HEK293 (cell line): ENCODE data around the gene TDRD1.

Experiments used
- CTCF ChIA-PET: fragments of 350-600 bp; formaldehyde crosslinking; extraction: SDS; loops from one replicate; lab custom pipeline; 2021; ENCODE audit warnings: antibody characterized with exemption; lab: Yijun Ruan, JAX
- POLR2A ChIA-PET: fragments of 300-600 bp; formaldehyde crosslinking; extraction: SDS; loops from one replicate; lab custom pipeline; 2020; ENCODE audit warnings: antibody characterized with exemption, inconsistent platforms; lab: Yijun Ruan, JAX
- H3K27ac ChIP-seq: fragments of 200-500 bp; sonication (Bioruptor generic); 2 replicates; pipeline ENCODE4 v1.5.1; 2014; ENCODE audit warnings: low read depth, low read length, control low read depth, inconsistent platforms; ENCODE audit errors: extremely low read depth
- H3K36me3 ChIP-seq, 2 experiments: fragments of 200-500 bp in 1 of 2; sonication (Bioruptor generic) in 1 of 2; 1 replicate in 1 of 2; 2 replicates in 1 of 2; pipeline ENCODE4 v1.5.1; 2014 to 2017; ENCODE audit warnings: inconsistent platforms in 2 of 2, low read length in 2 of 2; ENCODE audit not compliant: control insufficient read depth in 2 of 2, insufficient read depth in 1 of 2
- H3K4me1 ChIP-seq: fragments of 200-500 bp; sonication (Bioruptor generic); 2 replicates; pipeline ENCODE4 v1.5.1; 2014; ENCODE audit warnings: mild to moderate bottlenecking, low read length, inconsistent platforms; ENCODE audit not compliant: control insufficient read depth, insufficient read depth
- H3K4me3 ChIP-seq: 2 replicates; pipeline ENCODE4 v1.5.1; 2011; ENCODE audit warnings: low read depth, mild to moderate bottlenecking, control low read depth, low read length, moderate library complexity
- H3K9me3 ChIP-seq: fragments of 200-500 bp; sonication (Bioruptor generic); 2 replicates; pipeline ENCODE4 v1.5.1; 2014; ENCODE audit warnings: low read depth, low read length, inconsistent platforms; ENCODE audit not compliant: control insufficient read depth, insufficient read depth
- GFI1B ChIP-seq: fragments of 450-650 bp; formaldehyde crosslinking; IDR thresholded peaks from 2 replicates; pipeline ENCODE4 v1.5.1; 2016; ENCODE audit warnings: missing biosample characterization, missing genetic modification characterization
- HOXC10 ChIP-seq: sonication (generic); formaldehyde crosslinking; IDR thresholded peaks from 2 replicates; pipeline ENCODE4 v1.8.1; 2023; ENCODE audit warnings: mild to moderate bottlenecking, missing genetic modification reagents
- KLF1 ChIP-seq: fragments of 450-650 bp; formaldehyde crosslinking; IDR thresholded peaks from 2 replicates; pipeline ENCODE4 v1.5.1; 2016; ENCODE audit warnings: missing biosample characterization, missing genetic modification characterization
- TRIM28 ChIP-seq: IDR thresholded peaks from 2 replicates; pipeline ENCODE4 v1.6.1; 2011; ENCODE audit warnings: low read length, control low read depth, borderline replicate concordance
- ZBTB21 ChIP-seq: fragments of 450-650 bp; formaldehyde crosslinking; IDR thresholded peaks from 2 replicates; pipeline ENCODE4 v1.5.1; 2017; ENCODE audit warnings: missing biosample characterization, missing genetic modification characterization
- ZBTB8A ChIP-seq: fragments of 450-650 bp; formaldehyde crosslinking; IDR thresholded peaks from 2 replicates; pipeline ENCODE4 v1.5.1; 2016; ENCODE audit warnings: missing biosample characterization, missing genetic modification characterization
- ZEB2 ChIP-seq: fragments of 450-650 bp; formaldehyde crosslinking; IDR thresholded peaks from 2 replicates; pipeline ENCODE4 v1.5.1; 2016; ENCODE audit warnings: missing biosample characterization, missing genetic modification characterization
- ZIC2 ChIP-seq: fragments of 450-650 bp; formaldehyde crosslinking; IDR thresholded peaks from 2 replicates; pipeline ENCODE4 v1.5.1; 2016; ENCODE audit warnings: missing biosample characterization, missing genetic modification characterization
- ZNF266 ChIP-seq: fragments of 450-650 bp; formaldehyde crosslinking; IDR thresholded peaks from 2 replicates; pipeline ENCODE4 v1.5.1; 2016; ENCODE audit warnings: missing biosample characterization, missing genetic modification characterization, low read depth
- ZNF335 ChIP-seq: fragments of 450-650 bp; formaldehyde crosslinking; conservative IDR thresholded peaks from 2 replicates; pipeline ENCODE4 v1.5.1; 2016; ENCODE audit warnings: missing biosample characterization, missing genetic modification characterization
- ZNF433 ChIP-seq: fragments of 450-650 bp; formaldehyde crosslinking; IDR thresholded peaks from 2 replicates; pipeline ENCODE4 v1.5.1; 2016; ENCODE audit warnings: missing biosample characterization, missing genetic modification characterization, low read depth
- ZNF585B ChIP-seq: fragments of 450-650 bp; formaldehyde crosslinking; IDR thresholded peaks from 2 replicates; pipeline ENCODE4 v1.5.1; 2016; ENCODE audit warnings: missing biosample characterization, missing genetic modification characterization
- ZNF624 ChIP-seq: fragments of 450-650 bp; formaldehyde crosslinking; IDR thresholded peaks from 2 replicates; pipeline ENCODE4 v1.5.1; 2017; ENCODE audit warnings: missing biosample characterization, missing genetic modification characterization
- ZNF658 ChIP-seq: fragments of 450-650 bp; formaldehyde crosslinking; IDR thresholded peaks from 2 replicates; pipeline ENCODE4; 2016; ENCODE audit warnings: missing biosample characterization, missing genetic modification characterization
- ZNF670 ChIP-seq: fragments of 450-650 bp; formaldehyde crosslinking; IDR thresholded peaks from 2 replicates; pipeline ENCODE4 v1.5.1; 2016; ENCODE audit warnings: missing biosample characterization, missing genetic modification characterization, low read depth
- ZNF830 ChIP-seq: fragments of 450-650 bp; IDR thresholded peaks from 2 replicates; pipeline ENCODE4 v1.5.0; 2018; ENCODE audit warnings: missing biosample characterization, missing genetic modification characterization, low read depth, mild to moderate bottlenecking, moderate library complexity
- ZNF837 ChIP-seq: fragments of 450-650 bp; formaldehyde crosslinking; IDR thresholded peaks from 2 replicates; pipeline ENCODE4 v1.5.1; 2016; ENCODE audit warnings: missing biosample characterization, missing genetic modification characterization
- TF ChIP-seq, protein P1 (sequence below): fragments of 450-650 bp; formaldehyde crosslinking; conservative IDR thresholded peaks from 2 replicates; pipeline ENCODE4 v1.5.1; 2016; ENCODE audit warnings: low read depth, missing biosample characterization, missing genetic modification characterization
- TF ChIP-seq, protein P2 (sequence below): fragments of 450-650 bp; formaldehyde crosslinking; IDR thresholded peaks from 2 replicates; pipeline ENCODE4 v1.5.1; 2016; ENCODE audit warnings: missing biosample characterization, missing genetic modification characterization
- TF ChIP-seq, protein P3 (sequence below): fragments of 450-650 bp; formaldehyde crosslinking; IDR thresholded peaks from 2 replicates; pipeline ENCODE4 v1.5.1; 2016; ENCODE audit warnings: missing biosample characterization, missing genetic modification characterization
- TF ChIP-seq, protein P4 (sequence below): fragments of 450-650 bp; formaldehyde crosslinking; IDR thresholded peaks from 2 replicates; pipeline ENCODE4 v1.5.1; 2017; ENCODE audit warnings: missing biosample characterization, missing genetic modification characterization
- TF ChIP-seq, protein P5 (sequence below): fragments of 450-650 bp; formaldehyde crosslinking; IDR thresholded peaks from 2 replicates; pipeline ENCODE4 v1.5.1; 2016; ENCODE audit warnings: missing biosample characterization, missing genetic modification characterization

Gene TDRD1

GRCh38 chr10:114260366-114260765 lies 81.2 kb downstream of the TDRD1 start (continued):
- TF ChIP-seq ZNF624 (no peak), ZIC2 (tag by site-specific recombination) (no peak), ZNF433 (tag by site-specific recombination) (no peak), HOXC10 (CRISPR knock-in tag) (no peak), ZEB2 (tag by site-specific recombination) (no peak)
- TF ChIP-seq, protein P1, sequence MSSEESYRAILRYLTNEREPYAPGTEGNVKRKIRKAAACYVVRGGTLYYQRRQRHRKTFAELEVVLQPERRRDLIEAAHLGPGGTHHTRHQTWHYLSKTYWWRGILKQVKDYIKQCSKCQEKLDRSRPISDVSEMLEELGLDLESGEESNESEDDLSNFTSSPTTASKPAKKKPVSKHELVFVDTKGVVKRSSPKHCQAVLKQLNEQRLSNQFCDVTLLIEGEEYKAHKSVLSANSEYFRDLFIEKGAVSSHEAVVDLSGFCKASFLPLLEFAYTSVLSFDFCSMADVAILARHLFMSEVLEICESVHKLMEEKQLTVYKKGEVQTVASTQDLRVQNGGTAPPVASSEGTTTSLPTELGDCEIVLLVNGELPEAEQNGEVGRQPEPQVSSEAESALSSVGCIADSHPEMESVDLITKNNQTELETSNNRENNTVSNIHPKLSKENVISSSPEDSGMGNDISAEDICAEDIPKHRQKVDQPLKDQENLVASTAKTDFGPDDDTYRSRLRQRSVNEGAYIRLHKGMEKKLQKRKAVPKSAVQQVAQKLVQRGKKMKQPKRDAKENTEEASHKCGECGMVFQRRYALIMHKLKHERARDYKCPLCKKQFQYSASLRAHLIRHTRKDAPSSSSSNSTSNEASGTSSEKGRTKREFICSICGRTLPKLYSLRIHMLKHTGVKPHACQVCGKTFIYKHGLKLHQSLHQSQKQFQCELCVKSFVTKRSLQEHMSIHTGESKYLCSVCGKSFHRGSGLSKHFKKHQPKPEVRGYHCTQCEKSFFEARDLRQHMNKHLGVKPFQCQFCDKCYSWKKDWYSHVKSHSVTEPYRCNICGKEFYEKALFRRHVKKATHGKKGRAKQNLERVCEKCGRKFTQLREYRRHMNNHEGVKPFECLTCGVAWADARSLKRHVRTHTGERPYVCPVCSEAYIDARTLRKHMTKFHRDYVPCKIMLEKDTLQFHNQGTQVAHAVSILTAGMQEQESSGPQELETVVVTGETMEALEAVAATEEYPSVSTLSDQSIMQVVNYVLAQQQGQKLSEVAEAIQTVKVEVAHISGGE (tag by site-specific recombination) = no peak
- TF ChIP-seq, all 188 proteins: peak for 0

DNA sequence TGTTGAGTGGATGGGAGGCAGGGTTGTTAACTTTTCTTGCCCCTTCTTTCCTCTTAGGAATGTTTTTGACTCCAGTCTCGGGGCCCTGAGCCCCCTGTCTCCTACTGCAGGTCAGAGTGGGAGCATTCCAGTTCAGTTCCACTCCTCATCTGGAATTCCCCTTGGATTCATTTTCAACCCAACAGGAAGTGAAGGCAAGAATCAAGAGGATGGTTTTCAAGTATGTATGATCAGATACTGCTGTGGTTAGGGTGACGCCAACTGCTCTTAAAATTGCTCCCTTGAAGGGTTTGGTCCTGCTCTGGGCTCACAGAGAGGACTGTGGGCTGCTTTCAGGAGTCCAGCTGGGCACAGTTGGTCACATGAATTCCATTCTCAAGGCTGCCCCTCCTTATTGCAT lies 81.9 kb downstream of the TDRD1 start:
- Histone ChIP-seq H3K4me1 (peaks cover 4% of the 10 kb centered on the region; the same call in 1 of the 2 replicates), H3K9me3 (no peaks in the 10 kb centered on the region), H3K27ac (no peak overlapping the region), H3K4me3 (no peak overlapping the region), H3K36me3 (no peaks in the 10 kb centered on the region)
- ChIA-PET POLR2A (no interaction called here), CTCF (no interaction called here)
- TF ChIP-seq, protein P2, sequence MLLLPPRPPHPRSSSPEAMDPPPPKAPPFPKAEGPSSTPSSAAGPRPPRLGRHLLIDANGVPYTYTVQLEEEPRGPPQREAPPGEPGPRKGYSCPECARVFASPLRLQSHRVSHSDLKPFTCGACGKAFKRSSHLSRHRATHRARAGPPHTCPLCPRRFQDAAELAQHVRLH (tag by site-specific recombination) = no peak
- TF ChIP-seq ZNF830 (no peak), ZNF266 (tag by site-specific recombination) (no peak), TRIM28 (no peak), ZNF837 (tag by site-specific recombination) (no peak), ZNF658 (tag by site-specific recombination) (no peak), ZNF585B (tag by site-specific recombination) (no peak)
- TF ChIP-seq, protein P3, sequence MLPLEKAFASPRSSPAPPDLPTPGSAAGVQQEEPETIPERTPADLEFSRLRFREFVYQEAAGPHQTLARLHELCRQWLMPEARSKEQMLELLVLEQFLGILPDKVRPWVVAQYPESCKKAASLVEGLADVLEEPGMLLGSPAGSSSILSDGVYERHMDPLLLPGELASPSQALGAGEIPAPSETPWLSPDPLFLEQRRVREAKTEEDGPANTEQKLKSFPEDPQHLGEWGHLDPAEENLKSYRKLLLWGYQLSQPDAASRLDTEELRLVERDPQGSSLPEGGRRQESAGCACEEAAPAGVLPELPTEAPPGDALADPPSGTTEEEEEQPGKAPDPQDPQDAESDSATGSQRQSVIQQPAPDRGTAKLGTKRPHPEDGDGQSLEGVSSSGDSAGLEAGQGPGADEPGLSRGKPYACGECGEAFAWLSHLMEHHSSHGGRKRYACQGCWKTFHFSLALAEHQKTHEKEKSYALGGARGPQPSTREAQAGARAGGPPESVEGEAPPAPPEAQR = no peak
- TF ChIP-seq, protein P4, sequence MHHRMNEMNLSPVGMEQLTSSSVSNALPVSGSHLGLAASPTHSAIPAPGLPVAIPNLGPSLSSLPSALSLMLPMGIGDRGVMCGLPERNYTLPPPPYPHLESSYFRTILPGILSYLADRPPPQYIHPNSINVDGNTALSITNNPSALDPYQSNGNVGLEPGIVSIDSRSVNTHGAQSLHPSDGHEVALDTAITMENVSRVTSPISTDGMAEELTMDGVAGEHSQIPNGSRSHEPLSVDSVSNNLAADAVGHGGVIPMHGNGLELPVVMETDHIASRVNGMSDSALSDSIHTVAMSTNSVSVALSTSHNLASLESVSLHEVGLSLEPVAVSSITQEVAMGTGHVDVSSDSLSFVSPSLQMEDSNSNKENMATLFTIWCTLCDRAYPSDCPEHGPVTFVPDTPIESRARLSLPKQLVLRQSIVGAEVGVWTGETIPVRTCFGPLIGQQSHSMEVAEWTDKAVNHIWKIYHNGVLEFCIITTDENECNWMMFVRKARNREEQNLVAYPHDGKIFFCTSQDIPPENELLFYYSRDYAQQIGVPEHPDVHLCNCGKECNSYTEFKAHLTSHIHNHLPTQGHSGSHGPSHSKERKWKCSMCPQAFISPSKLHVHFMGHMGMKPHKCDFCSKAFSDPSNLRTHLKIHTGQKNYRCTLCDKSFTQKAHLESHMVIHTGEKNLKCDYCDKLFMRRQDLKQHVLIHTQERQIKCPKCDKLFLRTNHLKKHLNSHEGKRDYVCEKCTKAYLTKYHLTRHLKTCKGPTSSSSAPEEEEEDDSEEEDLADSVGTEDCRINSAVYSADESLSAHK = no peak

- Histone ChIP-seq H3K36me3 (no peaks in the 10 kb centered on the region), H3K4me1 (peaks cover 4% of the 10 kb centered on the region; the same call in 1 of the 2 replicates), H3K27ac (no peak overlapping the region), H3K4me3 (no peak overlapping the region), H3K9me3 (no peaks in the 10 kb centered on the region)
- CTCF ChIA-PET = interaction anchor here (1.6 kb wide), 1 partner anchor 42 kb away, joined by 5 read pairs; no protein-coding TSS in a partner anchor
- POLR2A ChIA-PET = interaction anchor here (0.7 kb wide), 1 partner anchor 352 kb away, joined by 3 read pairs; no protein-coding TSS in a partner anchor
- TF ChIP-seq ZBTB21 (tag by site-specific recombination) (no peak), ZNF335 (no peak), GFI1B (tag by site-specific recombination) (no peak), KLF1 (tag by site-specific recombination) (no peak), ZNF670 (no peak), ZBTB8A (tag by site-specific recombination) (no peak)
- TF ChIP-seq, protein P5, sequence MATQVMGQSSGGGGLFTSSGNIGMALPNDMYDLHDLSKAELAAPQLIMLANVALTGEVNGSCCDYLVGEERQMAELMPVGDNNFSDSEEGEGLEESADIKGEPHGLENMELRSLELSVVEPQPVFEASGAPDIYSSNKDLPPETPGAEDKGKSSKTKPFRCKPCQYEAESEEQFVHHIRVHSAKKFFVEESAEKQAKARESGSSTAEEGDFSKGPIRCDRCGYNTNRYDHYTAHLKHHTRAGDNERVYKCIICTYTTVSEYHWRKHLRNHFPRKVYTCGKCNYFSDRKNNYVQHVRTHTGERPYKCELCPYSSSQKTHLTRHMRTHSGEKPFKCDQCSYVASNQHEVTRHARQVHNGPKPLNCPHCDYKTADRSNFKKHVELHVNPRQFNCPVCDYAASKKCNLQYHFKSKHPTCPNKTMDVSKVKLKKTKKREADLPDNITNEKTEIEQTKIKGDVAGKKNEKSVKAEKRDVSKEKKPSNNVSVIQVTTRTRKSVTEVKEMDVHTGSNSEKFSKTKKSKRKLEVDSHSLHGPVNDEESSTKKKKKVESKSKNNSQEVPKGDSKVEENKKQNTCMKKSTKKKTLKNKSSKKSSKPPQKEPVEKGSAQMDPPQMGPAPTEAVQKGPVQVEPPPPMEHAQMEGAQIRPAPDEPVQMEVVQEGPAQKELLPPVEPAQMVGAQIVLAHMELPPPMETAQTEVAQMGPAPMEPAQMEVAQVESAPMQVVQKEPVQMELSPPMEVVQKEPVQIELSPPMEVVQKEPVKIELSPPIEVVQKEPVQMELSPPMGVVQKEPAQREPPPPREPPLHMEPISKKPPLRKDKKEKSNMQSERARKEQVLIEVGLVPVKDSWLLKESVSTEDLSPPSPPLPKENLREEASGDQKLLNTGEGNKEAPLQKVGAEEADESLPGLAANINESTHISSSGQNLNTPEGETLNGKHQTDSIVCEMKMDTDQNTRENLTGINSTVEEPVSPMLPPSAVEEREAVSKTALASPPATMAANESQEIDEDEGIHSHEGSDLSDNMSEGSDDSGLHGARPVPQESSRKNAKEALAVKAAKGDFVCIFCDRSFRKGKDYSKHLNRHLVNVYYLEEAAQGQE = no peak
Observed at GRCh38 chr10:114262496-114262895, 83.3 kb downstream of the TDRD1 start.
